Rectal smooth muscle tissue (tissue), 1 donor: ENCODE results near the gene FARP1.

Experiments
- H3K27ac ChIP-seq: one replicate; pipeline ENCODE4 v1.7.0; 2013; ENCODE audit warnings: low read depth, low read length, inconsistent platforms
- H3K27me3 ChIP-seq: one replicate; pipeline ENCODE4 v1.7.0; 2013; ENCODE audit warnings: low read length; ENCODE audit not compliant: control insufficient read depth, insufficient read depth
- H3K36me3 ChIP-seq: one replicate; pipeline ENCODE4 v1.7.0; 2013; ENCODE audit warnings: low read length; ENCODE audit not compliant: control insufficient read depth, insufficient read depth
- H3K4me1 ChIP-seq: one replicate; pipeline ENCODE4 v1.7.0; 2013; ENCODE audit warnings: low read length; ENCODE audit not compliant: control insufficient read depth, insufficient read depth
- H3K4me3 ChIP-seq: one replicate; pipeline ENCODE4 v1.7.0; 2013; ENCODE audit warnings: low read length
- H3K9ac ChIP-seq: one replicate; pipeline ENCODE4 v1.7.0; 2013; ENCODE audit warnings: low read length

Gene FARP1

DNA sequence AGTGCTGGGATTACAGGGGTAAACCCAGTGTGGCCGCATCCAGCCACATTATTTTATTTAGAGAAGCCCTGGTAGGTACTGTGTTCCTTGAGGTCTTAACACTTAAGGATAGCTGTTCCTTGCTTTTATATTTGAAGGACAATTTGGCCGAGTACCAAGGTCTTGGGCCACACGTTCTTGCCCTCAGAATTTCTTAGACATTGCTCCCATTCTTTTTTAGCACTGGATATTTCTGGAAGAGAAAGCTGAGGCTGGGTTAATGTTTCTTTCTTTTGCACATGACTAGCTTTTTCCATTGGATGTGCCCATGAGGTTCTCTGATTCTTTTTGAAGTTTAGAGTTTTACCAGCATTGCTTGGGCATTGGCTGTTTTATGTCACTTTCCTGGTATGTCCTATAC lies 39.7 kb downstream of the FARP1 start:
- Histone ChIP-seq H3K9ac (no peak overlapping the region), H3K27me3 (no peaks in the 10 kb centered on the region), H3K4me3 (no peak overlapping the region), H3K27ac (no peak overlapping the region), H3K36me3 (no peaks in the 10 kb centered on the region), H3K4me1 (peaks cover 5% of the 10 kb centered on the region)

DNA sequence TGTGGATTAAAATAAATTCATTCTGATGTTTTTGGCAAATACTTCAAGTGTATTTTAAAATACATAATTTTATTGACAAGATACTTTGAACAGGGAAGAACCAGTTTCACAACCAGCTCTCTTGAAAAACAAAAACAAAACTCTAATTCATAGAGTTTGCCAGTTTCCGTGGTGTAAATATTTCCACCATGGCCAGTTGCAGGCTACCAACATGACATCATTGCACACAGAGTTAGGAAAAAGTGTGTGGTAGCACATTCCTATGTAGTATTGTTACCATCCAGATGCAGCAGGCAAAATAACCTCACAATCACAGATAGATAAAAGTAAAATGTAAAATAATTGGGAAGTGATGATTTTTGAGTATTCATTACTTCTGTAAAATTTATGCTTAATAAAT lies 41.9 kb downstream of the FARP1 start:
- H3K27ac ChIP-seq, result no peak overlapping the region
- peaks cover 9% of the 10 kb centered on the region for H3K4me1 ChIP-seq
- no peaks in the 10 kb centered on the region for H3K27me3 ChIP-seq
- H3K9ac ChIP-seq, result no peak overlapping the region
- H3K36me3 ChIP-seq, result no peaks in the 10 kb centered on the region
- no peak overlapping the region for H3K4me3 ChIP-seq

DNA sequence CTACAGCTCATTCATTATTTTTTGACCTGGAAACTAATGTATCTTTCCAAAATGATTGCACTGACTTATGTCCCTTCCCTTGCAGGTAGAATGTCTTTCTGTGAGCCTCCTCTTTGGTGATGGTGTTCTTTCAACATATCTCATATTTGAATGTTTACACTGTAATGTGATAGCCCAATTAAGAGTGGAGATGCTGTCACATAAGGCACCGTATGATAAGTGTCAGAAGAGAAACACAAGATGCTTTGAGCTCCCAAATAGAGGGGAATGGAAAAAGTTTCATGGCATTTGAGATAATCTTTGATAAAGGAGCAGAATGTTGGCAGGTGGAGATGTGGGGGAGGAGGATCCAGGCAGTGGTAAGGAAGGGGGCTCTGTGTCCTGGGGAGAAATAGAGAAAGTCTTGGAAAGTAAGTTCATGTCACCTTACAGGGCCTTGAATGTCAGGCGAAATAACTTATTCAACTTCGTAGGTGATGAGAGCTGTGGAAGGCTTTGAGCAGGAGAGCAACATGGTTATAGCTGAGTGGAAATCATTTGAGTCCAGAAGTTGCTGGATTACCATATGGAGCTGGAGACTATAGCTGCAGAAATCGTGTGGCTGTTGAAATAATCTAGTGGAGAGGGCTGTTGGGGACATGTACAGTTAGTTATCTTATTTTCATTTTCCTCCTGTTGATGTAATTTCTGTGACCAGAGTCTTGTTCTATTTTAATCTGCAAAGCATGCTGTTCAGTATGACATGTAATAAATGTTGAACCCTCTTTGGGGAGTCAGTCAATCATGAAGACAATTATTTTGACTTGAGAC lies 44.5 kb downstream of the FARP1 start:
- Histone ChIP-seq H3K36me3 (no peaks in the 10 kb centered on the region), H3K27me3 (no peaks in the 10 kb centered on the region), H3K4me3 (no peak overlapping the region), H3K4me1 (peaks cover 10% of the 10 kb centered on the region), H3K9ac (no peak overlapping the region), H3K27ac (peak overlapping the region; percentile 55)

DNA sequence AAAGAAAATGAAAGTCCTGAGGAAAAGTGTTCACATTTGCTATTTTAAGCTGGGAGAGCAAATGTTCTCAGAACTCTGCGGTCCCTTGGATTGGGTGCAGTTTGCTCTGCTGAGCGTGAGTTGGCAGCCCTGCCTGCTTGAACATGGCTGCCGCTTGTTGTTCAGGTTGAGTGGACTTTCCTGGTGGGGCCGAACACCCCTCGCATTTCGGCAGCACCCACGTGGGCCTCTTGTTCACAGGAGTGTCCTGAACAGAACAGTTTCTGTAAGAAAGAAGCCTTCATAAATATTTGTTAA lies 45.0 kb downstream of the FARP1 start:
- peaks cover 7% of the 10 kb centered on the region for H3K4me1 ChIP-seq
- H3K4me3 ChIP-seq, result no peak overlapping the region
- H3K27ac ChIP-seq, result peak overlapping the region; percentile 55

DNA sequence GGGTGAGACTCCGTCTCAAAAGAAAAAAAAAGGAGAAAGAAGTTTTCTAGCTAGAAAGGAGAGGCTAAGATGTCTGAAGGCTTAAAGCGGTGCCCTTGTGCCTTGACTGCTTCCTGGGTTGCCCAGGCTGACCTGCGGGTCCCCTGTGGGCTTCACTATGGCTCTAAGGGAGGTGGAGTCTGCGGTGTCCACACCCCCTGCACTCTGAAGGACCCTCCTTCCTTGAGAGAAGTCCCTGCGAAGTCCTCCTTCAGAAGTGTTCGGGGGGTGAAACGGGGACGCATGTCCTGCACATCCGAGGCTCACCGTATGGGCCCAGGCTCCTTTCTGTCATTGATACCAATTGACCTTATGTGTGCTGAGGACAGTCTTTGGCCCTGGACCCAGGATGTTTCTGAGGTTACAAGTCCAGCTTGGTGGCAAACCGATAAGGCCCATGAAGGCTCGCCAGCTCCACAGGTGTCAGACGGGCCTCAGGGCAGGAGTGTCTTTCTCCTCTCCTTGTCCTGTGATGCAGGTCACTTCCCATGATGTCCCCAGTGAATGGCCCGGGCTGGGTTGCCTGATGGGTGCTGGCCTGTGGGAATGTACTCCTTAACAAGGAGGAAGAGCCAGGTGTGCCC lies 45.8 kb downstream of the FARP1 start:
- peak overlapping the region; percentile 55 for H3K27ac ChIP-seq
- peaks cover 7% of the 10 kb centered on the region for H3K4me1 ChIP-seq
- H3K36me3 ChIP-seq, result no peaks in the 10 kb centered on the region

More for the DNA sequence above, 45.0 kb downstream of the FARP1 start:
- no peaks in the 10 kb centered on the region for H3K36me3 ChIP-seq
- H3K9ac ChIP-seq, result no peak overlapping the region
- no peaks in the 10 kb centered on the region for H3K27me3 ChIP-seq

DNA sequence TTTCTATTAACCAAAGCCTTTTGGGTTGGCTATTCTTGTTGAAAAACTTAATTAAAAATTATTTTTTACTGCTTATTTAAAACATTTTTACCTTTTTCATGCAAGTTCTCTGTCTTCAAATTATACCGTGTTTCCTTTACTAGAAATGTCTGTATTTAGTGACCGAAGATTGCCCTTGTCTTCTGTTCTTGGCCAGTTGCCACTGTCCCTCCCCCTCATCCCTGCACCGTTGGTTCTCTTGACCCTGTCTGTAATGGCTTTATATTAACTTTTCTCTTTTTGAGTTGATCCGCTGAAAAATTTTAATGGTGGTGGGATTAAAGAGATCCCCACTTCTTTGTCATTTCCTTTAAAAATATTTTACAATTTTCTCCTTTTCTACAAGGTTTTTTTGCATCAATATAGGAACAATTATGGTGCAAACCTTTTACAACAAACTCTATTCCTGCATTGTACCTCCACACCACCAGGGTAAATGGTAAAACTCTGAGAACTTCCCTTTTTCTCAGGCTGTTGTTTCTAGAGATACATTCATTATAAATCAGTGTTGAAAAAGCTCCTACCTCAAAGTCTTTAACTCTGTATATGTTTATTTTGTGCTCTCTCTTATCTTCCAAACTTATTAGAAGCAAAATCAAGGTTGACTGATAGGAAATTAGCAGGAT lies 47.1 kb downstream of the FARP1 start:
- H3K4me1 ChIP-seq, result peaks cover 7% of the 10 kb centered on the region
- no peaks in the 10 kb centered on the region for H3K27me3 ChIP-seq
- H3K4me3 ChIP-seq, result no peak overlapping the region
- no peak overlapping the region for H3K27ac ChIP-seq
- H3K36me3 ChIP-seq, result no peaks in the 10 kb centered on the region
- H3K9ac ChIP-seq, result no peak overlapping the region

More for the DNA sequence above, 45.8 kb downstream of the FARP1 start:
- no peak overlapping the region for H3K9ac ChIP-seq
- no peak overlapping the region for H3K4me3 ChIP-seq
- H3K27me3 ChIP-seq, result no peaks in the 10 kb centered on the region

DNA sequence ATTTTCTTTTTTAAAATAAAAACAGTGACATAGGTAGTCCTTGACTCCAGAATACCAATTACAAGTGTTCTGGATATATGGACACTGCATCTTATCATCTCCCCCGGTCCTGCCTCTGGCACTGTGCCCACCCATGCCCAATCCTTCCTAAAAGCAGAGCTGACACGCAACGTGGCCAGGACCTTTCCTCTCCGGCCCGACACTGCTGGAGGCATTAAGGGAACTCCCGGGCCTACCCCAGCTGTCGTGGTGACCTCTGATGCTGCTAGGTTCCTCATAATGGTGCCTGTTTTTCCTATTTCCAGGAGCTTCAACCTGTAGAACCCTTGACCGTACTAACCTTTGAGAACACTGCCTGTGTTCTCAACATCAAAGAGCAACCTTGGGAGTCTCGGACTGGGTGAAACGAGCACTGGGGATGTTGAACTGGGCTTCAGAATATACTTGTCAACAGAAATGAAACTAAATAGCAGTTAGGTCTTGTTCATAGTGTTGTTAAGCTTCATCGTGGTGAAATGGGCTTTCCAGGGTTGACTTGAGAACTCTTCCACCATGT lies 48.1 kb downstream of the FARP1 start:
- Histone ChIP-seq H3K36me3 (no peaks in the 10 kb centered on the region), H3K4me3 (no peak overlapping the region), H3K27ac (no peak overlapping the region), H3K4me1 (peaks cover 7% of the 10 kb centered on the region), H3K27me3 (no peaks in the 10 kb centered on the region), H3K9ac (no peak overlapping the region)

DNA sequence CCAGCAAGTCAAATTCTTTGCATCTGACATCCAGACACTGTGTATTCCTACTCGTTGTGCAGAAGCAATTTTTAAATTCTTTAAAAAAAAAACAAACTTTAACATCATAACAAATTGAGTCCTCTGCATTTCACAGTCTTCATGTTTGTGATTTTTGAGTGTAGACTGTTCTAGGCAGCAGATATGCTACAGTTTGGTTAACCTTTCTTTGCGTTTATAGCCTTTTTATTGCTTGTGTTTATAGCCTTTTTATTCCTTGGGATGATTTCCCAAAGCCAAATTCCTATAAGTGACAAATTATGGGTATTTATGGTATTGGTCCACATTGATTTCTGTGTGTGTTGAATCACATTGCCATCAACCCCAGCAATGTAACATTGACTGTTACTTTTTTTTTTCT lies 49.1 kb downstream of the FARP1 start:
- no peak overlapping the region for H3K9ac ChIP-seq
- peaks cover 7% of the 10 kb centered on the region for H3K4me1 ChIP-seq
- H3K27ac ChIP-seq, result no peak overlapping the region
- H3K36me3 ChIP-seq, result no peaks in the 10 kb centered on the region
- no peak overlapping the region for H3K4me3 ChIP-seq
- no peaks in the 10 kb centered on the region for H3K27me3 ChIP-seq

DNA sequence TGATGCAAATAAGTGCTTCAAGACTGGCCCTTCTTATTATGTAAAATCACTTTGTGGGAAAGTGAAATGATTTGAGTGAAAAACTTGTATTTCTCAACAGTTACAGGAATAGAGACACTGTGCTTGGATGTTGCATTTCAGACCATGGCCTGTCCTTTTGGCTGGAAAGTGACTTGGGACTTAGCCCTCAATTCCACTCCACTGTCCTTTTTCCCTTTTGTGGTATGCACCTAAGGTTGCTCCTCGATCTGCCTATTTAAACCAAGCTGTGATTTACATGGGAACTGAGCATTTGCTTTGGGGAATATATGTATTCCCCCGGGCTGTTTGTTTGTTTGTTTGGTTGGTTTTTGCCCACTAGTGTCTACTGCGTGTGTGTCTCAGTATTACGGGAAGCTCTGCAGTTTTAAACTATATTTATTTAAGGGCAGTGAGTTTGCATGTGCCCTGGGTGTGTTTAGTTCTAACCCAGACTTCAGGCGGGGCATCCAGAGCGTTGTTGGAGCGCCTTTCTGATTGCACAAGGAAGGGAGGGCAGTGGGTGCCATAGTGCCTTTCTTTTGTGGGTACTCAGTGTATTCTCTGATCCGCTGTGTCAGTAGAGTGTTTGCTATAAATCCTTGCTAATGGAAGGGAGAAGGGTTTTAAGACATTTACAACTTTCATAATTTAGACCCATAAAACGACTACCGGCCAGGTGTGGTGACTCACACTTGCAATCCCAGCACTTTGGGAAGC lies 52.3 kb downstream of the FARP1 start:
- no peaks in the 10 kb centered on the region for H3K27me3 ChIP-seq
- no peak overlapping the region for H3K9ac ChIP-seq
- H3K4me3 ChIP-seq, result no peak overlapping the region
- H3K36me3 ChIP-seq, result no peaks in the 10 kb centered on the region
- H3K4me1 ChIP-seq, result no peaks in the 10 kb centered on the region
- peak overlapping the region; percentile 24 for H3K27ac ChIP-seq

DNA sequence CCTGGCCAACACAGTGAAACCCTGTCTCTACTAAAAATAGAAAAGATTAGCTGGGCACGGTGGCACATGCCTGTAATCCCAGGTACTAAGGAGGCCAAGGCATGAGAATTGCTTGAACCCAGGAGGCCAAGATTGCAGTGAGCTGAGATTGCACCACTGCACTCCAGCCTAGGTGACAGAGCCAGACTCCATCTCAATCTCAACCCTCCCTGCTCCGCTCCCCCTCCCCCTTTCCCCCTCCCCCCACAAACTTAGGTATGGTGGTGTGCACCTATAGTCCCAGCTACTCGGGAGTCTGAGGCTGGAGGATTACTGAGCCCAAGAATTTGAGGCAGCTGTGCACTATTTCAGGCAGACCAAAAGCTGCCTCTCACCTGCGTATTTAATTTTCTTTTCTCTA lies 55.8 kb downstream of the FARP1 start:
- Histone ChIP-seq H3K4me3 (no peak overlapping the region), H3K9ac (no peak overlapping the region), H3K4me1 (peaks cover 4% of the 10 kb centered on the region), H3K27me3 (no peaks in the 10 kb centered on the region), H3K27ac (no peak overlapping the region), H3K36me3 (no peaks in the 10 kb centered on the region)

DNA sequence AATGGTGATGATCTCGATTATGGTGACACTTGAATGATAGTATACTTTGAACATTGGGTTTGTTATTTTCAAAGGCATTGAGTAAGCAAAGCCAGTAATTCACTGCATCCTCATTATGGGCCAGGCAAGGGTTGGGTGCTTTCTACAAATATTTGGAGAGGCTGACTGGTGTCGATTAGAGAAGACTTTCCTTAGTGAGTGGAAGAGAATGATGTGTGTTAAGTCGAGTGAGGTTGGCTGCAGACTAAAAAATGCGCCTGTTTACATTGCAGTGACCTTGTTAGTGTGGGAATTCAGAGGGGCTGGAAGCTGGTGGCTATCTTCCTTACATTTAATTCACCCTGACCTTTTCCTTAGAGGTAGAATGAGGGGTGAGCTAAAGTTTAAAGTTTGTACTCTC lies 56.6 kb downstream of the FARP1 start:
- no peaks in the 10 kb centered on the region for H3K36me3 ChIP-seq
- H3K4me3 ChIP-seq, result no peak overlapping the region
- H3K4me1 ChIP-seq, result peaks cover 7% of the 10 kb centered on the region
- no peaks in the 10 kb centered on the region for H3K27me3 ChIP-seq
- H3K9ac ChIP-seq, result no peak overlapping the region
- H3K27ac ChIP-seq, result no peak overlapping the region

DNA sequence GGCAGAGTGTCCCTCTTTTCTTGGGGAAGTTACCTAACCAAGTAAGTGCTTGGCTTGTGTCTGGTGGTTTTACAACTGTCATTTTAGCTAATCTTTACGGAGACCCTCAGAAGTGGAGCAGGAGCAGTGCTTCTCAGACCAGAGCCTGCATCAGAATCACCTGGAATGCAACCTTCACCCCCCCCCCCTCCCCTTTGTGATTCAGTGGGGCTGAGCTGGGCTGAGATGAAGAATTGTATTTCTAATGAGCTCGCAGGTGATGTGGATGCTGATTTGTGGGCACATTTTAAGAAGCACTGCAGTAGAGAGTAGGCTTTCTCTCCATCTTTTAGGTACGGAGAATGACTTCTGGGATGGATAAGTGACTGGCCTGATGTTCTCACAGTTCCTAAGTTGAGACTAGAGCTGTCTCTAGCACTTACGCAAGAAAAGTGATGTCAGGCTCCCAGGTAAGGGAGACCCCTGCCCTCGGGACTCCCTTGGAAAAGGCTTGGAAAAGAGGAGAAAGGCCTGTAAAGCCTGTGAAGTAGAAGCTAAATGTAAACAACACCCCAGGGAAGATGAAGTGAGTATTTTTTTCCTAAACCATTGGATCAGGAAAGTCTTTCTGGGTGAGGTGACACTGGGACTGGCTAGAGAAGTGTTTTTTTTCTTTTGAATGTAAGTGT lies 57.5 kb downstream of the FARP1 start:
- H3K27ac ChIP-seq, result no peak overlapping the region
- no peaks in the 10 kb centered on the region for H3K36me3 ChIP-seq
- no peak overlapping the region for H3K4me3 ChIP-seq
- no peak overlapping the region for H3K9ac ChIP-seq
- no peaks in the 10 kb centered on the region for H3K27me3 ChIP-seq
- H3K4me1 ChIP-seq, result peaks cover 7% of the 10 kb centered on the region
